HEK293T (cell line): ENCODE measurements around the gene CDH26.

Source experiments
- CTCF ChIA-PET: fragments of 350-600 bp; formaldehyde crosslinking; extraction: SDS; loops from one replicate; lab custom pipeline; 2021; ENCODE audit warnings: antibody characterized with exemption, inconsistent platforms; lab: Yijun Ruan, JAX
- POLR2A ChIA-PET: fragments of 350-600 bp; formaldehyde crosslinking; extraction: SDS; loops from one replicate; lab custom pipeline; 2020; ENCODE audit warnings: antibody characterized with exemption, inconsistent platforms; lab: Yijun Ruan, JAX
- DNase-seq: peaks from one replicate; pipeline ENCODE4 v3.0.0; 2012; ENCODE audit warnings: mixed read lengths; ENCODE audit errors: extremely low spot score
- ARNT ChIP-seq: fragments of 450-650 bp; IDR thresholded peaks from 2 replicates; pipeline ENCODE4 v1.6.1; 2017; ENCODE audit warnings: mild to moderate bottlenecking
- BHLHE40 ChIP-seq: fragments of 450-650 bp; IDR thresholded peaks from 2 replicates; pipeline ENCODE4 v1.6.1; 2016; ENCODE audit warnings: mild to moderate bottlenecking, moderate library complexity, borderline replicate concordance
- CTBP1 ChIP-seq: fragments of 450-650 bp; IDR thresholded peaks from 2 replicates; pipeline ENCODE4 v1.6.1; 2016; ENCODE audit warnings: borderline replicate concordance
- ELF4 ChIP-seq: fragments of 450-650 bp; IDR thresholded peaks from 2 replicates; pipeline ENCODE4 v1.6.1; 2017; ENCODE audit warnings: antibody characterized with exemption
- FOXA1 ChIP-seq: fragments of 450-650 bp; IDR thresholded peaks from 2 replicates; pipeline ENCODE4 v1.6.1; 2016; ENCODE audit warnings: mild to moderate bottlenecking
- FOXK2 ChIP-seq: fragments of 450-650 bp; IDR thresholded peaks from 2 replicates; pipeline ENCODE4 v1.6.1; 2016; ENCODE audit warnings: mild to moderate bottlenecking
- FOXM1 ChIP-seq: fragments of 450-650 bp; IDR thresholded peaks from 2 replicates; pipeline ENCODE4 v1.6.1; 2017; ENCODE audit warnings: mild to moderate bottlenecking, borderline replicate concordance
- HDGF ChIP-seq: fragments of 450-650 bp; IDR thresholded peaks from 2 replicates; pipeline ENCODE4 v1.6.1; 2017; ENCODE audit warnings: antibody characterized with exemption, borderline replicate concordance
- L3MBTL2 ChIP-seq: fragments of 450-650 bp; conservative IDR thresholded peaks from 2 replicates; pipeline ENCODE4 v1.6.1; 2016; ENCODE audit warnings: mild to moderate bottlenecking
- LEF1 ChIP-seq: fragments of 450-650 bp; IDR thresholded peaks from 2 replicates; pipeline ENCODE4 v1.6.1; 2017; ENCODE audit warnings: mild to moderate bottlenecking, borderline replicate concordance
- NFRKB ChIP-seq: fragments of 450-650 bp; IDR thresholded peaks from 2 replicates; pipeline ENCODE4 v1.6.1; 2016; ENCODE audit warnings: mild to moderate bottlenecking, moderate library complexity
- PKNOX1 ChIP-seq: fragments of 450-650 bp; IDR thresholded peaks from 2 replicates; pipeline ENCODE4 v1.6.1; 2016
- SP1 ChIP-seq: fragments of 450-650 bp; IDR thresholded peaks from 2 replicates; pipeline ENCODE4 v1.6.1; 2017
- SUZ12 ChIP-seq: fragments of 450-650 bp; IDR thresholded peaks from 2 replicates; pipeline ENCODE4 v1.6.1; 2016; ENCODE audit warnings: mild to moderate bottlenecking
- TARDBP ChIP-seq: fragments of 450-650 bp; IDR thresholded peaks from 2 replicates; pipeline ENCODE4 v1.6.1; 2016
- ZNF384 ChIP-seq: fragments of 450-650 bp; IDR thresholded peaks from 2 replicates; pipeline ENCODE4 v1.6.1; 2016

The CDH26 gene

GRCh38 chr20:60024801-60025200, 66.6 kb downstream of the CDH26 start:
- TF ChIP-seq ELF4 (no peak), FOXM1 (no peak), NFRKB (no peak), LEF1 (no peak), CTBP1 (no peak), PKNOX1 (no peak)
- CTCF ChIA-PET: no interaction called here
- POLR2A ChIA-PET: no interaction called here
- no peak for DNase-seq

- POLR2A ChIA-PET: no interaction called here
- no peak for TF ChIP-seq BHLHE40
- CTCF ChIA-PET: no interaction called here
- no peak for DNase-seq
These were observed 67.8 kb downstream of the CDH26 start for GRCh38 chr20:60026010-60026409.

GRCh38 chr20:60030471-60030870, 72.2 kb downstream of the CDH26 start:
- ChIA-PET POLR2A (no interaction called here), CTCF (no interaction called here)
- DNase-seq: no peak
- TF ChIP-seq NFRKB (no peak), LEF1 (no peak), SUZ12 (no peak), L3MBTL2 (no peak), SP1 (no peak), CTBP1 (no peak), TARDBP (no peak), ZNF384 (no peak), ELF4 (no peak), BHLHE40 (no peak), FOXA1 (no peak), FOXK2 (no peak), HDGF (no peak), PKNOX1 (no peak), FOXM1 (no peak)

GRCh38 chr20:60031107-60031506, 72.9 kb downstream of the CDH26 start:
- TF ChIP-seq BHLHE40: no peak
- no peak for TF ChIP-seq LEF1
- no peak for TF ChIP-seq ARNT
- TF ChIP-seq TARDBP: no peak
- no peak for TF ChIP-seq NFRKB
- TF ChIP-seq ZNF384: no peak
- no peak for TF ChIP-seq FOXM1
- TF ChIP-seq CTBP1: no peak
- TF ChIP-seq SP1: no peak
- CTCF ChIA-PET: no interaction called here
- DNase-seq: no peak
- POLR2A ChIA-PET: no interaction called here

- TF ChIP-seq HDGF (no peak), FOXM1 (no peak), L3MBTL2 (no peak), SUZ12 (no peak), FOXA1 (no peak), ARNT (no peak), ELF4 (no peak), SP1 (no peak), ZNF384 (no peak), FOXK2 (no peak), LEF1 (no peak), TARDBP (no peak), CTBP1 (no peak)
- ChIA-PET POLR2A (interaction anchor here (0.5 kb wide), 1 partner anchor 22 kb away, joined by 3 read pairs; no protein-coding TSS in a partner anchor), CTCF (interaction anchor here (0.6 to 0.7 kb wide), 2 partner anchors 11 to 29 kb away, joined by 3 read pairs; no protein-coding TSS in a partner anchor)
- no peak for DNase-seq
These were observed 76.2 kb downstream of the CDH26 start for GRCh38 chr20:60034231-60035110.

- ChIA-PET POLR2A (no interaction called here), CTCF (interaction anchor here (0.6 kb wide), 1 partner anchor 28 kb away, joined by 3 read pairs; no protein-coding TSS in a partner anchor)
- no peak for DNase-seq
- TF ChIP-seq PKNOX1: no peak
- TF ChIP-seq NFRKB: no peak
- TF ChIP-seq FOXA1: no peak
- TF ChIP-seq ZNF384: no peak
- no peak for TF ChIP-seq HDGF
- TF ChIP-seq ARNT: no peak
- TF ChIP-seq LEF1: no peak
- TF ChIP-seq L3MBTL2: no peak
- TF ChIP-seq ELF4: no peak
- no peak for TF ChIP-seq SP1
- no peak for TF ChIP-seq BHLHE40
- no peak for TF ChIP-seq FOXM1
- TF ChIP-seq SUZ12: no peak
- no peak for TF ChIP-seq FOXK2
- no peak for TF ChIP-seq TARDBP
- no peak for TF ChIP-seq CTBP1
These were observed 77.3 kb downstream of the CDH26 start for GRCh38 chr20:60035486-60035885.
